CD4-positive, CD25-positive, alpha-beta regulatory T cell (primary cell): Measurements from ENCODE around the gene NPTXR. TPM values are rescaled to one million over a fixed set of nuclear protein-coding genes. Genes with fewer than 3 reads are reported as not detected.
A peak's percentile ranks its signal among the peaks of the same experiment; 100 is the strongest.

ENCODE experiments used
- ATAC-seq, 2 donors: fragments of 150-1000 bp; cut with Tn5 transposase; one replicate each; pipeline ENCODE4 v1.10.0; 2021; ENCODE audit warnings: low read depth in 2 of 2, moderate number of reproducible peaks in 2 of 2, moderate library complexity in 1 of 2
- DNase-seq, 3 donors: peaks; one replicate each; pipeline versions ENCODE4 v3.0.0 to v3.0.0-alpha.2; 2012 to 2022; ENCODE audit warnings: mixed read lengths in 1 of 3
- H3K27ac ChIP-seq: one replicate; pipeline ENCODE4 v1.7.0; 2013; ENCODE audit warnings: mild to moderate bottlenecking, low read length; ENCODE audit not compliant: insufficient read depth, poor library complexity, severe bottlenecking
- H3K27me3 ChIP-seq: one replicate; pipeline ENCODE4 v1.7.0; 2013; ENCODE audit warnings: low read length; ENCODE audit not compliant: control insufficient read depth, insufficient read depth
- H3K36me3 ChIP-seq: one replicate; pipeline ENCODE4 v1.7.0; 2013; ENCODE audit warnings: mild to moderate bottlenecking, low read length, moderate library complexity; ENCODE audit not compliant: control insufficient read depth, insufficient read depth
- H3K4me1 ChIP-seq: 2 replicates; pipeline ENCODE4 v1.7.0; 2013; ENCODE audit warnings: mild to moderate bottlenecking, low read length; ENCODE audit not compliant: insufficient read depth, control insufficient read depth, poor library complexity, severe bottlenecking
- H3K4me3 ChIP-seq: one replicate; pipeline ENCODE4 v1.7.0; 2013; ENCODE audit warnings: low read depth, mild to moderate bottlenecking, low read length, moderate library complexity
- H3K9me3 ChIP-seq, 2 experiments: 1 replicate in 1 of 2; 2 replicates in 1 of 2; pipeline ENCODE4 v1.7.0; 2013; ENCODE audit warnings: low read length in 2 of 2, mild to moderate bottlenecking in 1 of 2, moderate library complexity in 1 of 2; ENCODE audit not compliant: control insufficient read depth in 2 of 2
- H3K27ac Mint-ChIP-seq, 3 donors: one replicate each; pipeline ENCODE4 v1.8.0; 2020 to 2022; ENCODE audit warnings: mild to moderate bottlenecking in 3 of 3, mixed read lengths in 3 of 3, moderate library complexity in 2 of 3
- H3K27me3 Mint-ChIP-seq: one replicate; pipeline ENCODE4 v1.8.0; 2022; ENCODE audit warnings: mild to moderate bottlenecking, mixed read lengths
- H3K36me3 Mint-ChIP-seq: one replicate; pipeline ENCODE4 v1.8.0; 2020; ENCODE audit warnings: mixed read lengths
- H3K4me1 Mint-ChIP-seq, 4 donors: one replicate each; pipeline ENCODE4 v1.8.0; 2020 to 2022; ENCODE audit warnings: mixed read lengths in 4 of 4, mild to moderate bottlenecking in 1 of 4
- H3K4me3 Mint-ChIP-seq, 4 donors: one replicate each; pipeline ENCODE4 v1.8.0; 2020 to 2022; ENCODE audit warnings: mild to moderate bottlenecking in 4 of 4, mixed read lengths in 4 of 4, moderate library complexity in 3 of 4
- H3K9me3 Mint-ChIP-seq, 7 donors: one replicate each; pipeline ENCODE4 v1.8.0; 2020 to 2022; ENCODE audit warnings: mixed read lengths in 7 of 7, mild to moderate bottlenecking in 3 of 7, moderate library complexity in 2 of 7
- polyA plus RNA-seq, 4 donors: library from polyadenylated mRNA; unstranded; fragments of 300-500 nt; fragmentation: Illumina TruSeq; gene quantifications; one replicate each; pipeline ENCODE4 v1.2.3, GENCODE V29; 2021
- total RNA-seq: library from RNA; stranded (reverse); gene quantifications from one replicate; pipeline ENCODE4 v1.2.3, GENCODE V29; 2022

The NPTXR gene
- total and polyA plus RNA-seq, 5 donors from 2014 or later = 0.32 to 1.3 (median 0.50) TPM; not detected in 1

DNA sequence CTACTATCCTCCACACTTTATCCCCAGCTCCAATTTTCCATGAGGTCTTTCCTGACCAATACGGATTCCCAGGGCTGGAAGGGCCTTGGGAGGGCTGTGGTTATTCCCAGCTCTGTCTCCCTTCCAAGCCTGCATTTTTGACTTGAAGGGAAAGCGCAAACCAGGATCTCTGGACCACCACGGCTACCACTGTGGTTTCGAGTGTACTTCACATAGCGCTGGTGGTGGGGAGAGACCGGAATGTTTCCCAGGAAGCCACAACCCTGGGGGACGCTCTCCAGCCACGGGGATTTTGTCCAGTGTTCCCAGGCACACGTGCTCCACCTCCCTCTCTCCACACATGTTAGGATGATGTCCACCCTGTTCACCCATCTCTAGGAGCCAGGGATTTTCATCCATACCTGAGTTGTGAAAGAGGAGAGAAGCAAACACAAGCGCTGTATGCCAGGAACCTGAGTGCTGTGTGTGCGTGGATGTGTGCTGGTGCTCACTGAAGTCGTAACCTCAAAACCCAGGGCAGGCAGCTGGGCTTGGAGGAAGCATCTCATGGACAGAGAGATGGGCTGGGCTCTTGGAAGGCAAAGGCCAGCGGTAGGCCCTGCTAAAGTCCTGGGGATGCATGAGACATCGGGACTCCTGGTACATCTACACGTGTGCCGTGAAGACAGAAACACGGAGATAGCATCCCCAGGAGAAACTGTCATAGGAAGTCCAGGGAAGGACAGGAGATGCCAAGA is 1.3 kb upstream of the NPTXR start:
- Histone ChIP-seq H3K27me3 (peaks cover 12% of the 10 kb centered on the region), H3K9me3 (no peaks in the 10 kb centered on the region), H3K4me3 (no peak overlapping the region), H3K36me3 (no peaks in the 10 kb centered on the region), H3K27ac (no peak overlapping the region), H3K4me1 (peaks cover 13% of the 10 kb centered on the region)
- H3K36me3 Mint-ChIP-seq = peaks cover 1% of the 10 kb centered on the region
- H3K27me3 Mint-ChIP-seq = peaks cover 53% of the 10 kb centered on the region
- peak overlapping the region in 3 of 4 donors; percentile 70 to 87 (median 81) for H3K4me3 Mint-ChIP-seq
- peaks cover 0 to 4% (median 0%) of the 10 kb centered on the region in 7 donors for H3K9me3 Mint-ChIP-seq
- no peak overlapping the region for H3K27ac Mint-ChIP-seq
- ATAC-seq (no peak), DNase-seq (no peak)
- H3K4me1 Mint-ChIP-seq = peaks cover 0 to 28% (median 3%) of the 10 kb centered on the region in 4 donors

- Histone ChIP-seq H3K36me3 (no peaks in the 10 kb centered on the region), H3K27me3 (peaks cover 12% of the 10 kb centered on the region), H3K4me3 (no peak overlapping the region), H3K27ac (no peak overlapping the region), H3K4me1 (peaks cover 13% of the 10 kb centered on the region), H3K9me3 (no peaks in the 10 kb centered on the region)
- DNase-seq = no peak
- Mint-ChIP-seq H3K4me1 (peaks cover 0 to 35% (median 5%) of the 10 kb centered on the region in 4 donors), H3K36me3 (peaks cover 7% of the 10 kb centered on the region), H3K9me3 (peaks cover 0 to 4% (median 0%) of the 10 kb centered on the region in 7 donors), H3K27ac (peak overlapping the region in 2 of 3 donors; percentile 71 to 78), H3K4me3 (peak overlapping the region in 3 of 4 donors; percentile 57 to 81 (median 67)), H3K27me3 (peaks cover 53% of the 10 kb centered on the region)
- no peak for ATAC-seq
Observed at GRCh38 chr22:38844315-38845003, 631 bp upstream of the NPTXR start.

DNA sequence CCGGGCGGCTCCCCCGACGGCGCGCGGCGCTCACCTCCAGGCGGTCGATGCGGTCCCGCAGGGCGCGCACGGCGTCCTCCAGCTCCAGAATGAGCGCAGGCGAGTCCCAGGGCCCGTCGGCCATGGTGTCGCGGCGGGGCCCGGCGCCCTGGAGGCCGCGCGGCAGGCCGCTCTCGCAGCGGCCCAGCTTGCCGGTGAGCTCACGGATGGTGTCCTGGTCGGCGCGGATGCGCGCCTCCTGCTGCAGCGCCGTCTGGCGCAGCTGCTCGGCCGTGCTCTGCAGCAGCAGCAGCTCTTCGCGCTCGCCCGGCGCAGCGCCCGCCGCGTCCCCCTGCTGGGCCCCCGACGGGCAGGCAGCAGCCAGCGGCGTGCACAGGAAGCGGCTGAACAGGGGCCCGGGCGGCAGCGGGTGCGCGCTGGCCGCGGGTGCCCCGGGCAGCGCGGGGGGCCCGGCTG is 599 bp downstream of the NPTXR start:
- Mint-ChIP-seq H3K4me3 (peak overlapping the region in 1 of 4 donors; percentile 78), H3K4me1 (peaks cover 0 to 35% (median 5%) of the 10 kb centered on the region in 4 donors), H3K9me3 (peaks cover 0 to 4% (median 0%) of the 10 kb centered on the region in 7 donors), H3K27ac (no peak overlapping the region), H3K36me3 (peaks cover 7% of the 10 kb centered on the region), H3K27me3 (peaks cover 47% of the 10 kb centered on the region)
- Histone ChIP-seq H3K36me3 (no peaks in the 10 kb centered on the region), H3K27ac (no peak overlapping the region), H3K4me3 (no peak overlapping the region), H3K9me3 (no peaks in the 10 kb centered on the region), H3K4me1 (peaks cover 13% of the 10 kb centered on the region), H3K27me3 (peaks cover 12% of the 10 kb centered on the region)
- DNase-seq = peak; percentile 30 to 74 (median 58)
- ATAC-seq = peak; percentile 82 to 84

DNA sequence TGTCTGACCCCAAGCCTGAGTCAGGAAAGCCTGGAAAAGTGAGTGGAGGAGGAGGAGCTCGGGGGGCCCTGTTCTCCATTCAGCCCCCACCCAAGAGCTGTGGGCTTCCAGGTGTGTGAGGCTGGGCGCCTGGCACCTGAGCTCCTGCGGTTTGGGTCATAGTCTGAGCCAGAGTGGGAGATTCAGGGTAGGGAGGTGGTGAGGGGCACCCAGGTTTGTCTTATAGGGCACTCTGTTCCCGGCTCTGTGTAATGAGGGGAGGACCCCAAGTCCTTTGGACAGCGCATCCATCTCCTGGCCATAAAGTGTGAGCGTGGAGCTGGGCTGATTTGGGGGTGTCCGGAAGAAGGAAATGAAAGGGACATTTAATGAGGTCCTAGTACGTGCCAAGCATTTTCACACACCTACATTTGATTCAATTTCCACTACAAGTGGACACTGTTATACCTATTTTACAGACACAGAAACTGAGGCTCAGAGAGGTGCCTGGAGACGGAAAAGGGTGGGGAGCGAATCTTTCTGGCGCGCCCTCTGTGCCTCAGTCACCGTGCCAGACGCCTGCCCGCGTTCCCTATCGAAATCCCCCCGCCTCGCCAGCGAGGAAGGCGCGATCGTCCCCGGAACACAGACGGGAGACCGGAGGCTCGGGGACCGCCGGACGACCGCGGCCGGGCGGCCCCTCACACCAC is 1.2 kb downstream of the NPTXR start:
- Mint-ChIP-seq H3K4me3 (peak overlapping the region; percentile 49 to 85 (median 80)), H3K9me3 (peaks cover 0 to 4% (median 0%) of the 10 kb centered on the region in 7 donors), H3K27me3 (peaks cover 47% of the 10 kb centered on the region), H3K4me1 (peaks cover 0 to 35% (median 5%) of the 10 kb centered on the region in 4 donors), H3K36me3 (peaks cover 7% of the 10 kb centered on the region), H3K27ac (peak overlapping the region in 2 of 3 donors; percentile 26 to 74)
- H3K9me3 ChIP-seq = no peaks in the 10 kb centered on the region
- peaks cover 12% of the 10 kb centered on the region for H3K27me3 ChIP-seq
- H3K4me3 ChIP-seq = peak overlapping the region; percentile 50
- DNase-seq (no peak), ATAC-seq (no peak)
- no peak overlapping the region for H3K27ac ChIP-seq
- no peaks in the 10 kb centered on the region for H3K36me3 ChIP-seq
- peaks cover 13% of the 10 kb centered on the region for H3K4me1 ChIP-seq

DNA sequence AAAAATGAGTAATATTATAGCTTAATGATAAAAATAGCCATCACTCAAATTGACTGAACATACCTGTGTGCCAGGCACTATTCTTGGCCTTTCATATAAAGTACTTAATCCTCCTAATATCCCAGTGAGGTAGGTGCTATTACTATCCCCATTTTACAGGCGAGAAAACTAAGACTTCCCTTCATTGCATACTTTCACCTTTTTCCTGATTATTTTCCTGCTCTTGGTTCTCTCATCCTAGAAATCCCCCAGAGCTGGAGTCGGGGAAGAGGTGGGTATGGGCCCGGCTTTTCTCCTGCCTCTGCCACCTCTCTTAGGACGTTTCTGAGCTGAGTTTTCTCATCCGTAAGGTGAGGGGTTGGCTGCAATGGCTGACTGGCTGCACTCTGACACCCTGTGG is 2.2 kb downstream of the NPTXR start:
- Histone ChIP-seq H3K36me3 (no peaks in the 10 kb centered on the region), H3K27me3 (peaks cover 12% of the 10 kb centered on the region), H3K4me3 (no peak overlapping the region), H3K27ac (no peak overlapping the region), H3K4me1 (peaks cover 13% of the 10 kb centered on the region), H3K9me3 (no peaks in the 10 kb centered on the region)
- Mint-ChIP-seq H3K9me3 (peaks cover 0 to 4% (median 0%) of the 10 kb centered on the region in 7 donors), H3K36me3 (peaks cover 7% of the 10 kb centered on the region), H3K27me3 (peaks cover 45% of the 10 kb centered on the region), H3K4me1 (peaks cover 0 to 35% (median 5%) of the 10 kb centered on the region in 4 donors), H3K4me3 (peak overlapping the region; percentile 37 to 83 (median 46)), H3K27ac (no peak overlapping the region)
- no peak for DNase-seq
- ATAC-seq = no peak

GRCh38 chr22:38841211-38841610 is 2.6 kb downstream of the NPTXR start:
- Mint-ChIP-seq H3K36me3 (peaks cover 7% of the 10 kb centered on the region), H3K9me3 (peaks cover 0 to 4% (median 0%) of the 10 kb centered on the region in 7 donors), H3K4me3 (peak overlapping the region in 3 of 4 donors; percentile 37 to 49 (median 43)), H3K4me1 (peaks cover 0 to 35% (median 5%) of the 10 kb centered on the region in 4 donors), H3K27me3 (peaks cover 41% of the 10 kb centered on the region), H3K27ac (no peak overlapping the region)
- Histone ChIP-seq H3K36me3 (no peaks in the 10 kb centered on the region), H3K27ac (no peak overlapping the region), H3K9me3 (no peaks in the 10 kb centered on the region), H3K4me3 (no peak overlapping the region), H3K27me3 (peaks cover 12% of the 10 kb centered on the region), H3K4me1 (peaks cover 13% of the 10 kb centered on the region)
- DNase-seq (no peak), ATAC-seq (no peak)

GRCh38 chr22:38840129-38840528 is 3.7 kb downstream of the NPTXR start:
- Mint-ChIP-seq H3K4me1 (peaks cover 0 to 35% (median 5%) of the 10 kb centered on the region in 4 donors), H3K4me3 (no peak overlapping the region), H3K9me3 (peaks cover 0 to 2% (median 0%) of the 10 kb centered on the region in 7 donors), H3K36me3 (peaks cover 7% of the 10 kb centered on the region), H3K27me3 (peaks cover 33% of the 10 kb centered on the region), H3K27ac (peak overlapping the region in 1 of 3 donors; percentile 36)
- Histone ChIP-seq H3K4me1 (peaks cover 13% of the 10 kb centered on the region), H3K27me3 (peaks cover 8% of the 10 kb centered on the region), H3K4me3 (no peak overlapping the region), H3K9me3 (no peaks in the 10 kb centered on the region), H3K27ac (no peak overlapping the region), H3K36me3 (no peaks in the 10 kb centered on the region)
- DNase-seq = no peak
- ATAC-seq = no peak
